Large intestine (tissue), 3 donors: ENCODE results near the gene TRUB1. TPM values are rescaled to one million over a fixed set of nuclear protein-coding genes. Genes with fewer than 3 reads are reported as not detected.

Experiments used
- DNase-seq, 2 donors: peaks; one replicate each; pipeline versions ENCODE4 v3.0.0 to v3.0.0-alpha.2; 2013
- H3K27ac ChIP-seq: one replicate; pipeline ENCODE4 v1.5.1; 2013; ENCODE audit warnings: low read length
- H3K27me3 ChIP-seq: 2 replicates; pipeline ENCODE4 v1.6.1; 2013; ENCODE audit warnings: low read length; ENCODE audit not compliant: control insufficient read depth, insufficient read depth
- H3K36me3 ChIP-seq: 2 replicates; pipeline ENCODE4 v1.6.1; 2013; ENCODE audit warnings: low read length; ENCODE audit not compliant: control insufficient read depth, insufficient read depth
- H3K4me1 ChIP-seq: one replicate; pipeline ENCODE4 v1.6.1; 2013; ENCODE audit warnings: low read length; ENCODE audit not compliant: control insufficient read depth, insufficient read depth
- H3K4me3 ChIP-seq: one replicate; pipeline ENCODE4 v1.5.1; 2013; ENCODE audit warnings: low read length
- H3K9me3 ChIP-seq: one replicate; pipeline ENCODE4 v1.6.1; 2013; ENCODE audit warnings: mild to moderate bottlenecking, low read depth, low read length, moderate library complexity; ENCODE audit not compliant: control insufficient read depth
- WGBS: methylation state at CpG from one replicate; pipeline ENCODE4 v1.1.5; 2013; ENCODE audit warnings: low lambda C conversion rate; ENCODE audit not compliant: insufficient coverage; 5-methylcytosine and 5-hydroxymethylcytosine counted together
- polyA plus RNA-seq: library from polyadenylated mRNA; unstranded; fragments of 120-200 nt; gene quantifications from one replicate; pipeline ENCODE4 v1.2.1, GENCODE V29; 2013

Gene TRUB1
- polyA plus RNA-seq, 1 donor: 20.6 TPM

DNA sequence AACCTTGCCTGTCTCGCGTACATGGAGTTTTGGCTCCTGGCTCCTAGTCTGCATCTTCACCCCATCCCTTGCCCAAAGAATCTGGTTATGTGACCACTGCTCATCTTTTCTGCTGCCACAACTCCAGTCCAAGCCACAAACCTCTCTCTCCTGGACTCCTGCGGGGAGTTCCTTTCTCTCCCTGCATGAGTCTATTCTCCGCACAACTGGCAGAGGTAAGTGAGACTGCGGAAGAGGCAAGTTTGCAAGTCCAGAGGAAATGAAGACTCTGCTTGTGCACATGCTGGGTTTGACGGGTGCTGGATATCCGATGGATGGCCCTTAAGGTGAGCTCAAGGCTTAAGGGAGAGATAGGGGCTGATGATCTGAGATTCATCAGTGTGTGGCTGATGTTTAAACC, 61.0 kb downstream of the TRUB1 start:
- no CpG with 5 or more reads among the region's 7 CpGs for WGBS
- Histone ChIP-seq H3K4me3 (no peak overlapping the region), H3K4me1 (no peaks in the 10 kb centered on the region), H3K36me3 (no peaks in the 10 kb centered on the region), H3K27ac (no peak overlapping the region), H3K9me3 (no peaks in the 10 kb centered on the region), H3K27me3 (peaks cover 4% of the 10 kb centered on the region)
- DNase-seq: no peak

- H3K9me3 ChIP-seq: no peaks in the 10 kb centered on the region
- H3K27me3 ChIP-seq: peaks cover 6% of the 10 kb centered on the region
- no peaks in the 10 kb centered on the region for H3K36me3 ChIP-seq
- H3K4me1 ChIP-seq: no peaks in the 10 kb centered on the region
- no peak for DNase-seq
- 90% methylated on average over 2 of the region's 13 CpGs for WGBS
- no peak overlapping the region for H3K27ac ChIP-seq
- no peak overlapping the region for H3K4me3 ChIP-seq
Observed at GRCh38 chr10:115001506-115002381, 63.7 kb downstream of the TRUB1 start.

GRCh38 chr10:115003396-115003795, 65.4 kb downstream of the TRUB1 start:
- no CpG with 5 or more reads among the region's 2 CpGs for WGBS
- no peaks in the 10 kb centered on the region for H3K4me1 ChIP-seq
- H3K27ac ChIP-seq: no peak overlapping the region
- H3K9me3 ChIP-seq: no peaks in the 10 kb centered on the region
- peaks cover 6% of the 10 kb centered on the region for H3K27me3 ChIP-seq
- H3K4me3 ChIP-seq: no peak overlapping the region
- no peak for DNase-seq
- no peaks in the 10 kb centered on the region for H3K36me3 ChIP-seq

GRCh38 chr10:115004236-115004862, 66.4 kb downstream of the TRUB1 start:
- no peaks in the 10 kb centered on the region for H3K4me1 ChIP-seq
- WGBS: no CpG with 5 or more reads among the region's 3 CpGs
- H3K27me3 ChIP-seq: peaks cover 4% of the 10 kb centered on the region
- no peak overlapping the region for H3K4me3 ChIP-seq
- DNase-seq: no peak
- H3K27ac ChIP-seq: no peak overlapping the region
- H3K9me3 ChIP-seq: no peaks in the 10 kb centered on the region
- H3K36me3 ChIP-seq: no peaks in the 10 kb centered on the region

DNA sequence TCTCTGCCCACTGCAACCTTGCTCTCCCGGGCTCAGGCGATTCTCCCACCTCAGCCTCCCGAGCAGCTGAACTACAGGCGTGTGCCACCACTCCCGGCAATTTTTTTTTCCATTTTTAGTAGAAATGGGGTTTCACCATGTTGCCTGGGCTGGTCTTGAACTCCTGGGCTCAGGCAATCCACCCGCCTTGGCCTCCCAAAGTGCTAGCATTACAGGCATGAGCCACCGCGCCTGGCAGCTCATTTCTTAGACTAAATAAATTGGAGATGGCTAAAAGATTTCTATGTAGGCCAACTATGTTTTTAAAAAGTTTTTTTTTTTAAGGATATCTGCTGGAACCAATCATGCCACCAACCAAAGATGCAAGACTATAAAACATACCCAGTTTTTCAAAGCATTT, 67.8 kb downstream of the TRUB1 start:
- Histone ChIP-seq H3K4me3 (no peak overlapping the region), H3K27ac (no peak overlapping the region), H3K36me3 (no peaks in the 10 kb centered on the region), H3K27me3 (peaks cover 4% of the 10 kb centered on the region), H3K9me3 (no peaks in the 10 kb centered on the region), H3K4me1 (no peaks in the 10 kb centered on the region)
- WGBS: no CpG with 5 or more reads among the region's 8 CpGs
- no peak for DNase-seq

DNA sequence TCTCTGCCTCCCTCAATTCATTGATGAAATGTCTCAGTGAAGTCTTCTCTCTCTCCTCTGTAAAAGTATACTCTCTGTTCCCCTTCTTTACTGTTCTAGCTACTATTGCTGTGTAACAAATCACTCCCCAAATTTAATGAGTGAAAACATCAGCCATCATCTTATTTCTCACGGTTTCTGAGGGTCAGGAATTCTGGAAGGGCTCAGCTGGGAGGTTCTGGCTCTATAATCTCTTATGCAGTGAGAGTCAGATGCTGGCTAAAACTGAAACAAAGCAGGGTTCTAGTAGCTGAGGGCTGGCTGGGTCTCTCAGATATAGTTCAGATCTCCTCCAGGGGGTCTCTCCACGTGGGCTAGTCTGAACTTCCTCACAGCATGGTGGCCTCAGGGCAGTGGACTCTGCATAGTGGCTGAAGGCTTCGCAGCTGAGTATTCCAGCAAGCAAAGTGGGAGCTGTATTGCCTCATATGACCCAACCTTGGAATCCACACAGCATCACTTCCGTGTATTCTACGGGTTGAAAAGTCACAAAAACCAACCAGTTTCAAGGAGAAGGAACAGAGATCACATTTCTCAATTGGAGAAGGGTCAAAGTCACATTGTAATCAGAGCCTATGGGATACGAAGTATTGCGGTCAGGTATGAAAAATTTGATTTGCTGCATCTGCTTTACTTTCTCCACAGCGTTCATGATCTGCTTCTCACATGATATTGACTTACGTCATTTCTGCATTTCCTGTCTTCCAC, 80.4 kb downstream of the TRUB1 start:
- no peaks in the 10 kb centered on the region for H3K36me3 ChIP-seq
- WGBS: 80% methylated on average over 2 of the region's 9 CpGs
- no peaks in the 10 kb centered on the region for H3K4me1 ChIP-seq
- no peak overlapping the region for H3K4me3 ChIP-seq
- no peaks in the 10 kb centered on the region for H3K9me3 ChIP-seq
- DNase-seq: no peak
- no peak overlapping the region for H3K27ac ChIP-seq
- H3K27me3 ChIP-seq: no peaks in the 10 kb centered on the region

GRCh38 chr10:115020449-115020848, 82.5 kb downstream of the TRUB1 start:
- Histone ChIP-seq H3K36me3 (no peaks in the 10 kb centered on the region), H3K4me1 (no peaks in the 10 kb centered on the region), H3K27ac (no peak overlapping the region), H3K27me3 (no peaks in the 10 kb centered on the region), H3K9me3 (no peaks in the 10 kb centered on the region), H3K4me3 (no peak overlapping the region)
- WGBS: 40% methylated on average over 1 of the region's 2 CpGs
- no peak for DNase-seq

DNA sequence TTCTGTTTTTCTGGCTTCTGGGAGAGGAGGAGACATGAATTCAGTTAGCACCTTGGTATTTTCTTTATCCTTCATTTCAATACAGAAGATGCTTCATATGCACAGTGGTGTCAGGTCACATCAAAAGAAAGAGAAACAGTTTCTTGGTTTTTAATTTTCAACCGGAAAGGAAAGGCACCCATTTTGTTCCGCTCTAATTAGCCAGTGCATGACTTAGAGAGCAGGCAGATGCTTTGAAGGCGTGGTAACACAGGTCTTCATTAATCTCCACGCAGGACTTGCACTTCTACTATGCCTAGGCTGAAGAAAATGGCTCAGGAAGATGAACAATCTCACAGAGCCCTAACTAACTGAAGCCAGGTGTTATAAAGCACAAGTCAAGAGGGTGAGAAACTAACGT, 84.7 kb downstream of the TRUB1 start:
- no peaks in the 10 kb centered on the region for H3K27me3 ChIP-seq
- H3K27ac ChIP-seq: no peak overlapping the region
- no peaks in the 10 kb centered on the region for H3K9me3 ChIP-seq
- H3K4me3 ChIP-seq: no peak overlapping the region
- no peaks in the 10 kb centered on the region for H3K36me3 ChIP-seq
- whole genome bisulfite sequencing: 83% methylated on average over 2 of the region's 5 CpGs
- no peak for DNase-seq
- no peaks in the 10 kb centered on the region for H3K4me1 ChIP-seq

DNA sequence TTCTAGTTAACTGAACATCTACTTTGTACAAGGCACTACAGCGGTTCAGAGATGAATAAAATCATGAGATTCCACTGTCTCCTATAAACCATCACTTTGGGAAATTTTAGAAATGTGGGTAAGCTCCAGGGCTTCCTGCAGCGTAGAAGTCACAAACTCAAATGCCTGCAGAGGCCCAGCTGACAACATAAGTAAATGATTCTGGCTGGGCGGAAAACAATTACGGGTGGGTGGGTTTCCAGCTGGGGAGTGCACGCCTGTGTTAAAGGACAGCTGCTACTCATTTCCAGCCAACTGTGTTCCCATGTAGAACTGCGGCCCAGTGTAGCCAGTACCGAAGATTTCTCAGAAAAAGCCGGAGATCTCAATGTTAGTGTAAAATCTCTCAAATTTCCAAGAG, 85.7 kb downstream of the TRUB1 start:
- H3K9me3 ChIP-seq: no peaks in the 10 kb centered on the region
- no peak overlapping the region for H3K4me3 ChIP-seq
- no peaks in the 10 kb centered on the region for H3K36me3 ChIP-seq
- no peaks in the 10 kb centered on the region for H3K27me3 ChIP-seq
- H3K27ac ChIP-seq: no peak overlapping the region
- 79% methylated on average over 2 of the region's 8 CpGs for WGBS
- no peaks in the 10 kb centered on the region for H3K4me1 ChIP-seq
- DNase-seq: no peak

- H3K27me3 ChIP-seq: no peaks in the 10 kb centered on the region
- DNase-seq: no peak
- WGBS: 81% methylated on average over 7 of the region's 9 CpGs
- H3K9me3 ChIP-seq: no peaks in the 10 kb centered on the region
- no peak overlapping the region for H3K27ac ChIP-seq
- no peak overlapping the region for H3K4me3 ChIP-seq
- H3K36me3 ChIP-seq: no peaks in the 10 kb centered on the region
- H3K4me1 ChIP-seq: no peaks in the 10 kb centered on the region
Observed at GRCh38 chr10:115024371-115024770, 86.4 kb downstream of the TRUB1 start.
